HL-60 (cell line): Measurements from ENCODE around the gene FRK.
"Not testable (repeated sequence)": the region's sequence is repeated elsewhere in the genome, so short reads cannot be mapped to it uniquely, and the experiment has no call there.

ENCODE experiments used
- CTCF ChIP-seq: IDR thresholded peaks from one replicate; pipeline ENCODE4 v1.5.1; 2011; ENCODE audit warnings: low read length, control low read depth, inconsistent platforms; ENCODE audit not compliant: insufficient read depth
- POLR2AphosphoS5 ChIP-seq: IDR thresholded peaks from 2 replicates; pipeline ENCODE4 v1.6.1; 2012; ENCODE audit warnings: low read depth

GRCh38 chr6:115888687-115889470 lies 171.8 kb downstream of the FRK start:
- not testable (repeated sequence) for TF ChIP-seq CTCF, POLR2AphosphoS5
